HL-60/S4 (cell line): Measurements from ENCODE around the gene TBXAS1.

Experiments used
- in situ Hi-C: fragments of 300-500 bp; cut with MboI; formaldehyde crosslinking; loops from 2 replicates; pipeline ENCODE4 v1.14.3; 2022; ENCODE audit warnings: low sequenced_read_pairs

The TBXAS1 gene

DNA sequence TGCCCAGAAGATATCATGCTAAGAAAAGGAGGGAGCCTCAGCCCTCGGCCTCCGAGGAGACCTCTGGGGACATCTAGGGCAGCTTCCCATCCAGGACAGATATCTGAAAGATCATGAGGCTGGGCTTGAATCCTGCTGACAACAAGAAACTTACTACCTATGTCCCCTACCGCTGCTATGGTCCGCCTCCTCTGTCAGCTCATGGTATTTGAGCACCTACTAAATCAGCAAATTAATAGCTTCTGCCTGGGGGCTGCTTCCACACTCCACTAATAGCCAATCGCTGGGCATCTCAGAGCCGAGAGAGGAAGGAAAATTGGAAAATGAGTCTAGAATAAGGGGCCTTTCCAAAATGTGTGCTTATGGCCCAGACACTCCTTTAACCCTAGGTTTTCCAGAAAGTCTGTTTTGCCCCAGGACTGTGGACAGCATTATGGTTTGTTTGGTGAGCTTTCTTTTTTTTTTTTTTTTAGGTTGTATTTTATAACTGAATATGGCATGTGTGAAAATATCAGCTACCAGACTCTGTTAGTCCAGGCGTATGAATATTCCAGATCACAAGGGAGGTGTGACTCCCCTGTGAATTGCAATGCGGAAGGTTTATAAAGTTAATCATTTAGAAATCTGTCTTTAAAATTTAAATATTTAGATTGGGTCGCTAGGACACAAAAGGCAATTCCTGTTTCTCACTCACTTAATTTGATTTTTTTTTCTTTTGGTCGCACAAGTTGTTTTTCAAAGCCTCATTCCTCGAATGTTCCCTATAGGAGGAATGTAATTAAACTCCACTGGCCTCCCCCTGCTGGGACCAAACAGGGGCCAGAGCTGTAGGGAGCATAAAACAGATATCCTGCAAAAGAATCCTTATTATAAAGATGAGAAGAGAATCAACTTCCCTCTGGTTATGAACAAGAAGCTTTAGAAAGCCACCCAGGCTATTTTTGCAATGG lies 144.3 kb downstream of the TBXAS1 start:
- in situ Hi-C loops: no loop called here

DNA sequence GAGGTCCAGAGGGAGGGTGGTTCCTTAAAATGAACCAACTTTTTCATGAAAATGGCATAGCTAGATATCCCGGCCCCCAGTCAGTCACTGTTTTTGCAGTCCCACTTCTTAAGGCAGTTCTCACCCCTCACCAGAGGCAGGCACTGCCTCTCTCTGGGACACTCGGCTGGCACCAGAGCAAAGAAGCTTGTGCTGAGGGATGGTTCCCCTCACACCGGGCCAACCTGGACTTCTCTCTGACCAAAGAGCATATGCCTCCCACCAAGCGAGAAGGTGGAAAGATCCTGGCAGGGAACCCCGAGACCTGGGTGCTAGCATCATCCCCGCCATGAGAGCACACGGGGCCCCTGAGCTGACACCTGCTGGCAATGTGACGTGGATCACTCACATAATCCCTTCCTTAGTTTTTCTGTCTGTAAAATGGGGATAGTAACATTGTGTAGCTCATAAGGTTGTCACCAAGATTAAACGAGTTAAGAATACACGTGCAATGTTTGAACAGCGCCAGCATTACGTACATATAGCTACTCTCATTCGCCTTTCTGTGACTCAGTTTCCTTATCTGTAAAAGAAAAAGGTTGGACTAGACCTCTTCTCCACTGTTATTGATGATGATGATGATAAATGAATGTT lies 145.2 kb downstream of the TBXAS1 start:
- in situ Hi-C loops: no loop called here

DNA sequence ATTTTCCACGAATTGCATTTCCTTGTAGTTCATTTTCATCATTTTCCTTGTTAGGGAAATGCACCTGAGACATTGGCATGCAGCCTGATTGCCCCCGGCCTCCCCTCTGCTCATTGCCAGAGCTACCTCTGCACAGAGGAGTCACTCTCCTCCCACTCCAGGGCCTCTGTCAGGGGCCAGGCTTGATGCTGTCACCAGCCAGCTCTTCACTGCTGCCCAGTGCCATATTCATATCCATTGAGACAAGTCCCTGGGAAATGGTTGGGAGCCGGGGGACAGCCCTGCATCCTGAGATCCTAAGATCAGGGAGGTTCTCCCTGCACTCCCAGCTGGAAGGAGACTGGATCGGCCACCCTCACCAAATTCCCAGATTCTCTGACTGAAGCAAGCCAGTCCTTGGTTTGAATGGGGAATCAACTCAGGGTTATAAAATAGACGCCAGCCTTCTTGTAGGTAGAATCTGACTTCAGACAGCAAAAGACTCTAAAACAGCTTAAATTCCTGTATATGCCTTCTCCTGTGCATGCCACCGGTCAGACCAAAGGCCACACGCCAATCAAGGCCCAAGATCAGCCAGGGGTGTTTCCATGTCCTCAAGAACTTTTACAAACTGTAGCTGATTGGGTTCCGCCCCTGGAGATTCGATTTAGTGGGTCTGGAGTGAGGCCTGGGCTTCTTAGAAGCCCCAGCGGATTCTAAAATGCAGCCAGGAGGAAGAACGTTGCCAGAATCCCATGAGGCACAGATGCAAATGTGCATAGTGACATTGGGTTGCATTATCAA lies 147.2 kb downstream of the TBXAS1 start:
- in situ Hi-C loops: no loop called here

DNA sequence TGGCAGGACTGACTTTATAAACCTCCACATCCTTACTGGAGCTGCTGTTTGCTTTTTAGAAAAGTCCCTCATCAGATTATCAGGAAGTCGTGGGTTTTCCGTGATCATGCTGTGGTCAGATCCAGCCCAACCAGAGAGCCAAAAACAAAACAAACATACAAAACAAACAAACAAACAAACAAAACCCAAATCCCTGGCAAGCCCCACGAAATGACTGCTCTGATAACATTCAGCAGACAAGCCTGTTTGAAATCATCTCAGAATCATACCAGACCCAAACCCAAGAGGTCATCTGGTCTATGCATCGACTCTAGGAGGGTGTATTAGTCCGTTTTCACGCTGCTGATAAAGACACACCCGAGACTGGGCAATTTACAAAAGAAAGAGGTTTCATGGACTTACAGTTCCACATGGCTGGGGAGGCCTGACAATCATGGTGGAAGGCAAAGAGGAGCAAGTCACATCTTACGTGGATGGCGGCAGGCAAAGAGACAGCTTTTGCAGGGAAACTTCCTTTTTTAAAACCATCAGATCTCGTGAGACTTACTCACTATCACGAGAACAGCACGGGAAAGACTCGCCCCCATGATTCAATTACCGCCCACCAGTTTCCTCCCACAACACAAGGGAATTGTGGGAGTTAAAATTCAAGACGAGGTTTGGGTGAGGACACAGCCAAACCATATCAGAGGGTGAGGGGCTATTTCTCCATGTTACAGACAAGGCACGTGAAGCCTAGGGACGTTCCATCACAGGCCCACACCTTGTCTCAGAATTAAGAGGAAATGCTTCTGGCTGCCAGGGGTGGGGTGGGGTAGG lies 148.0 kb downstream of the TBXAS1 start:
- in situ Hi-C loops: no loop called here

DNA sequence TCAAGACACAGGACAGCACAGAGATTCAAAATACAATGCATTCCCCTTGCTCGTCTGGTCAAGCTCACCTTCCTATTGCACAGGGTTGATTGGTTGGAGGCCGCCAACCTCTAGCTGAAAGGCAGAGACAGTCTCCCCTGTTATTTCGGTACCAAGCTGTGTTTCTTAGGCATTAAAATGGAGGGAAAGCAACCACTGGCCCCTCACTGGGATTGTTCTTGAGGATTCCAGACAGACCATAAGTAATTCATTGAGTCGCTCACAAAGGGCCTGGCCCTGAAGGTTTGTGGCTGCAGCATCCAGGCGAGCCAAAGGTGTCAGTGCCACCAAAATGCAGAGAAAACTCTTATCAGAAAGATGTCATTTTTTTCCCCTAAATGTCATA lies 152.4 kb downstream of the TBXAS1 start:
- in situ Hi-C loops: no loop called here

DNA sequence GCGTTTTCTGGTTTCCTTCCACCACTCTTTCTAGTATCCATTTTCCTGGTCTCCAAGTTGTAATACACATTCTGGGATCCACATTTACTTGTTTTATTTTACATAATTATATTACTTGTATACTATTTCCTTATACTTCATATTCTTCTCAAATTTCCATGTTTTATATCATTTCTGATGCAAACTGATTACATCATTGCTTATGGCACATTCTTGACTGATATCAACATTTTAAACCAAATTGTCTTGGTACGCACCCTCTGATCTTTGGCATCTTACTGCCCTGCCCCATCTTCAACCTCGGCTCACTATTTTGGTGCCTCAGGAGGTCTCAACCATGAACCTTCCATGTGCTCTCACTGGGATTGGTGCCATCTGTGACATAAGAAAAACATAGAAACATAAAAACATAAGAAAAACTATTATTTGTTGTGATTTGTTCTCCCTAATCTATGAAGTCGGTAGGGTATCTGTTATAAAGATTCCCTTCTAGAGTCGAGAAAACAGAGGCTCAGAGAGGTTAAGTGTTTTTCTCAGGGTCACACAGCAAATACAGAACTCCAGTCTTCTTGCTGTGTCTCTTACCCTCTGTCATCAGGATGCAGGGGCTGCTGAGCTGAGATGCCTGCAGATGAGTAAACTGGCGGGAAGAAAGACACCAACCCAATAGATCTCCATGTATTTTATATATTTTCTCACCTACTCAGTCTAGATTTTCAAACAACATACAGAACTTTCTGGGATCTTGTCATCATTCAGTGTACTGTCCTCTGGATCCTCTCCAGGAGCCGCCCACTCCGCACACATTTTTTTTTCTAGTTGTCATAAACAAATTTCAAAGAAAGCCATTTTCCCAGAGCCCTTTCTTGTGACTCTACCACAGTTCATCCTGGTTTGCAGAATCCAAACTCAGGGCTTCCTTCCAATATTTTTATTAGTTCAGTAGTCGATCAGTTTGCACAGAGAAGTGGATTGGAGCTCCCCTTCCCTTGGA lies 154.2 kb downstream of the TBXAS1 start:
- in situ Hi-C loops: no loop called here

DNA sequence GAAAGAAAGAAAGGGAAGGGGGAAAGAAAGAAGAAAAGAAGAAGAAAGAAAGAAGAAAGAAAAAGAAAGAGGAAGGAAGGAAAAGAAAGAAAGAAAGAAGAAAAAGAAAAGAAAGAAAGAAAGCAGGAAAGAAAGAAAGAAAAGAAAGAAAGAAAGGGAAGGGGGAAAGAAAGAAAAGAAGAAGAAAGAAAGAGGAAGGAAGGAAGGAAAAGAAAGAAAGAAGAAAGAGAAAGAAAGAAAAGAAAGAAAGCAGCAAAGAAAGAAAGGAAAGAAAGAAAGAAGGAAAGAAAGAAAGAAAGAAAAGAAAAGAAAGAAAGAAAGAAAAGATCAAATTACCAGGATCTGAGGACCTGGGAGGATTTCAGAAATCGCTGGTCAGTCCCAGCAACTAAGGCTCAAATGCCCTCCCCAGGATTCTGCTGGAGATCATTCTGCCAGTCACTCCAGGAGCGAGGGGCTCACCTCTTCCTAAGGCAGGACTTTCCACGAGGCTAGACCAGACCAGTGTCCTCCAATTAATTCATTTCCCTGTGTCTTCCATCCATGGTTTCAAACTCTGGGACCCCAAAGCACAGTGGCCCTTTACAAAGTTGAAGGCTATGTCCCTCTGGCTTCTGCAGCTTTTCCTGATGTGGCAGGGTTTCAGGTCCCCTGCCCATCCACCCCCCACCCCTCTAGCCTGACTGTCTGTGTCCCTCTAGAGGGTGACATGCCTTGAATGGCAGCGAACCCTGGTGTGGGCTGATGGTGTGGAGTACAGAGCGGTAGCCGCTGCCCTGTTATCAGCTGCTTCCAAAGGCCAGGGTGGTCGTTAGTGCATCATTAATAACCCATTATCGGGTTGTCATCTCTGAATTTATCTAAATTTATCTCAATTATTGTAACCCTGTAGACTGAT lies 155.8 kb downstream of the TBXAS1 start:
- in situ Hi-C loops: no loop called here

DNA sequence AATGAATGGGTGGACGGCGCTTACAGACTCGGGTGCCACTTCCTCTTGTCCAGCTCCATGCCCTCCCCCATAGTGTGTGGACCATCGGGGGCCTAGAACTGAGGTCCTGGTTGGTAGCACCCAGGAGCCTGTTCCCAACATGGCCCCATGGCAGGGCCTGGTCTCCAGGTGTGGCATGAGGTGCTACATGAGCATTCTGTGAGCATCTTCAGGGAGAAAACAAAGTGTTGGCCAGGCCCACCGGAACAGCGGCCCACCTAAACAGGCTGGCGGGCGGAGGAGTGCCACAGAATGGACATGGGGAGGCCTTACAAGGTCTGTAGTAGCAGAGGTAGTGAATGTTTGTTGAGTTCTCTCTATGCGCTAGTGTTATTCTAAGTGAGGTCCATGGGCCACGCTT lies 156.7 kb downstream of the TBXAS1 start:
- in situ Hi-C loops: no loop called here

DNA sequence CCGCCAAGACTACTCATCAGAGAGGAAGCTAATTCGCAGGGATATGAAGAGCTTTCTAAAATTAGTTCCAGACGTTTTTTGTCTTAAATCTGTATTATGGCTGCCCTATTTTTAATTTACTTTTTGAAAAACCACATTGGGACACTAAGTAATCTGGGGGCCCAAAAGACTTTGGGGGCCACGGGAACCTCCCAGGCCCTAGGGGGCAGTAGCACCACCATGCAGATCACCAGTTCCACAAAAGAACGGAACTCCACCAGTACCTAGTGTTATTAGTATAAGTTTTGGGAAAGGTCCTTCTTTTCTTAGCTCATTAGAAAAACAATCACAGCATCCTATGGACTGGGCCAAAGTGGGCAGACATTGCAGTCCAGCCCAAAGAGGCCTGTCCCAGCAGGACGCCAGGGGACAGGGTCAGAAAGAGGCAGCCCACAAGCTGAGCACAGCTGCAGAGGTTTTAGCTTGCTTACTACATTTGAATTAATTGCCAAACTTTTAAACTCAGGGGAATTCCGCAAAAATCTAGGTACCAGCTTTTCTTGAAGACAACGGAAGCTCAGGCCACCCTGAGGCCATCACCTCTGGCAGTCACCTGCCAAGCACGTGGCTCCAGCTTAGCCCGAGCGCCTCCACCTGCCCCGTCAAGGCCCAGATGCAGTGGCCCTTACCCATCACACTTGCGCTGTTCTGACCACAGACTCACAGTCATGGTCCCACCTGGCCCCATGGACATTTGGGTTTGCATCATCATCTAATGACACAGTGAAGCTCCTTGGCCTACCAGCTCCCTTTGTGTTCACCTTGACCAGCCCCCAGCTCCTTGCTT lies 158.8 kb downstream of the TBXAS1 start:
- in situ Hi-C loops: no loop called here

DNA sequence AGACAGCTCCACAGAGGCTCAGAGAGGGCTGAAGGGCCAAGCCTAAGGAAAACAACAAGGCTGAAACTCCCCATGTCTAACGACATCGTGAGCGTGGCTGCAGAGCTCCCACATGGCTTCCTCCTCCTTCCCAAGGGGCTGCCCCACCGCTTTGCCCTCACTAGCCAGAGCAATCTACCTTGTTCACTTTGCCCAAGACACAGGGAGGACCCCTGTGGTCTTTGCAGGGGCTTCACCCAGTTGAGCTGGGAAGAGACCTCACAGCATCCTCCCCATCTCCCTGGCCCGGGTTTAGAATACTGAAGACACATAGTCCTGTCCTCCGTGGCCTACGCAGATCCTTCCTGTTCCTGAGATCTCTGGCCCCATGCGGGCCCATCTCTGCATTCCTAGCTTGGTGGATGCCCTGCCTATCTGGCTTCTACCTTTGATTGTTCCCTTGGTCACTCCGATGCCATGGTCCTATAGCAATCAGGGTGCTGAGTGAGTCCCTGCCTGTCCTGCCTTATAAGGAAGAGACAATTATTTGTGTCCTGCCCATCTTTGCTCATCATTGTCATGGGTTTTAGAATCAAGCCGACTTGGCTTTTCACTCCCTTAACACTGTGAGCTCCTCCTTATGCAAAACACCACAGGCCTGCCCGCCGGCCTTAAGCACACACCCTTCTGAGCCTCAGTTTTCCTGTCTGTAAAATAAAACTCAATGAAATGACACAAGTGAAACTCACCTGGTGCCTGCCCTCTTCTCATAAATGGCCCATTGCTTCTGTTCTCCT lies 160.5 kb downstream of the TBXAS1 start:
- in situ Hi-C loops: no loop called here

DNA sequence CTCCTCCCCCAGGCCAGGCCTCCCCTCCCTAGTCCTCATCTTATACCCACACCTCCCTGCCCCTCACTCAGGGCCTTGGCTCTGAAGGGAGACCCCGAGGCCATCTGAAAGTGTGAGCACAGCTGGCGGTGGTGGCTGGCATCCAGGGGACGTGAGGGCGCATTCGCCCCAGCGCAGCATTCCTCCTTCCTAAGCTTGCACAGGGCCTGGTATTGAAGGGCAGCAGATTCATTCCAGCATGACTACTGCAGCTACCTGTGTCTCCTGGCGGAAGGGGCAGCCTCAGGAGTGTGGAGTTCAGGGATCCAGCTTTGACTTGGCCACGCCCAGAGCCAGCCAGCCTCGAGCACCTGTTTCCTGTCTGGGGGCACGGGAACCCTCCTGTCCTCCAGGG lies 161.1 kb downstream of the TBXAS1 start:
- in situ Hi-C loops: no loop called here

DNA sequence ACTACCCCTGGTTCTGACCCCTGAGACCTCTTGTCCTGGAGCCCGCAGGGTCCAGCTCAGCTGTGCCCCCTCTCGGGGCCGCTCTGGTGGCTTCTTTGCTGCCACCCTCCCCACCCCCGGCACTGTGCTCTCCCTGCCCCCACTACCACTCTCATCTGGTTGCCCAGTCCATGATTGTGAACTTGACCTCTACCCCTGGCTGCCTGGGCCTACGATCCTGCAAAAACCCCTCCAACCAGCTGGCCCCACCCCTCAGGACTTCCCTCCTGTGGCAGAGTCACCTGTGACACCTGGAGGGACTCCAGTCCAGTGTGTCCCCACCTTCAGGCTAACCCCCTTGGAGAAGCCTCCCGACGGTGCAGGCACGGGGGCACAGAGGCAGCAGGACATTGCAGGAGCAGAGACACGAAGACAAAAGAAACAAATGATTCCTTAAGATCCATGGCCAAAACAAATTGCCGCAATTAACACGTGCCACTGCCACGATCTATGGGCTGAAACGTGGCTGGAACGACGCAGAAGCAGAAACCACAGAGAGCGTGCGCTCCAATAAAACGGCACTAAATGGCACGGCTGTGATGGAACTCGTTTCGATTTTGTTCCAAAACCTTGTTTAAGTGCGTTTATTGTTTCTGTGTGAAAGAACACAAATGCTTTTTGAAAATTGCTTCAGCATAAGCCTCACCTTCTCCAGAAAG lies 161.7 kb downstream of the TBXAS1 start:
- in situ Hi-C loops: no loop called here

DNA sequence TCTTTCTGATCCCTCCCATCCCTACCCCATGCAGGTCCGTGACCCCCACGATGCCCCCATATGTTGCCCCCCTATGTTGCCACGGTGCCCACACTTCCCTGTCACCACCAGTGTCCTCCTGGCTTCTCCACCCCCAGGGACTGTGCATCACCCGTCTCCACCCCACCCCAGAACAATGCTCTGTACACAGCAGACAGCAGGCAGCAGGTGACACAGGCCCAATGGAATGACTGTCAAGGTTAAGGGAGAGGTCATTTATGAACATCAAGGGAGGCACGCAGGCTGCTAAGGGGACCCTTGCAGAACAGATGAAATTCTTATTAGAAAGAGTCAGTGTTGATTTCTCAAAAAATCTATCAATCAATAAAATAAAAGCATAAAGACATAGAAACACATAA lies 162.2 kb downstream of the TBXAS1 start:
- in situ Hi-C loops: no loop called here

DNA sequence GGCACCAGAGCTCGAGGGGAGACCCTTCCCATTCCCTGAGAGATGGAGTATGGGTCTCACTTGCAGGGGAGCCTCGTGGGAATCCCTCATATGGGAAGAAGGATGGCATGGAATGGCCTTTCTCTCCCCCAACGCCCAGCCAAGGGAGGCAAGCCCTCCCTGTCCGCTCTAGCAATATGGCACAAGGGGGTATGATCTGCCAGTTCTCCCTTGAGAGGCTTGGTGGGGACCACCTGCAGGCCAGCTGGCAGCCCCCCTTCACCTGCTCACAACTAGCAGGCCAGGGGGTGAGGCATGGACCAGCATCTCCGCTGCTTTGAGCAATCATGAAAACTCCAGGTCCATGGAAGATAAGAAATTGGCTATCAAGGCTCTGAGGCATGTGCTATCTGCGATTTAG lies 162.8 kb downstream of the TBXAS1 start:
- in situ Hi-C loops: no loop called here

DNA sequence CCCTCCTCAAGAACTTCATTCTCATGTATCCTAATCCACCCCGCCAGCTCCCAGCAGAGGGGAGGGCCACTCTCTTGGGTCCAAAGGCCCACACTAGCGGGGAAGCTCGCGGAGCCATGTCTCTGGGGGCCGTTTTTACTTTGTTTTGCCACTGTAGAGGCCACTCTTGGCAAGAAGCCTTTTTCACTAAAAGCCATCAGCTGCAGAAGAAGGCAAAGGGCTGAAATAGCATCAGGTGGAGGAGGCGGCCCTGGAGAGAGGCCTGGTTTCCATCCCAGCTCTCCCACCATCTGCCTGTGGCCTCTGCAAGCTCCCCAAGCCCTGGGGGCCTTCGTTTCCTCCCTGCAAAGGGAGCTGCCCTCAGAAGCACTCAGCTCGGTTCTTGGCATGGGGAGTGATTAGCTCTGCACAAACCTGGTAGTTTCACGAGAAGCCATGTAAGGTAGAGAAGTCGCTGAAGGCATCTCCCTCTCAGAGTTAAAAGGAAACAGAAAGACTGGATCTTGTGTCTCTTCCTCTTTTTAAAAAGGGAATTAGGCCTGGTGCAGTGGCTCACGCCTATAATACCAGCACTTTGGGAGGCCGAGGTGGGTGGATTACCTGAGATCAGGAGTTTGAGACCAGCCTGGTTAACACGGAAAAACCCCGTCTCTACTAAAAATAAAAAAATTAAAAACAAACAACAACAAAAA lies 163.4 kb downstream of the TBXAS1 start:
- in situ Hi-C loops: no loop called here

DNA sequence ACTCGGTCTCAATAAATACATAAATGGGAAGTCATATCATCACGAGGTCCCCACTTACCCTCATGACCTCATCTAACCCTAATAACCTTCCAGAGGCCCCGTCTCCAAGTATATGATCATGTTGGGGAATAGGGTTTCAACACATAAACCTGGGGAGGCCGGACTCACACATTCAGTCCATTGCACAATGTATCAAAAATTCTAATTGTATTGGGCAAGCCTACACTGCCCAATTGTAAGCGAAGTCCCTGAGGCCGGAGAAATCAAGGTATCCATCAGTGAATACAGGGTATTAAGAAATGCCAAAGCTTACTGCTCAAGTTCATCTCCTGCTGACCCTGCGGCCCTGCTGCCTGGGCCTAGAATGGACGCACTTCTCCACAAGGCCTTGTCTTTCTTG lies 164.1 kb downstream of the TBXAS1 start:
- in situ Hi-C loops: no loop called here
